ENCODE data around the gene KCP. TPM values are rescaled to one million over a fixed set of nuclear protein-coding genes. Genes with fewer than 3 reads are reported as not detected.

Gene KCP
- total and polyA plus RNA-seq, 10 of the 15 experiments (the other 5 are each of a cell fraction or from before 2014, with no cell fraction given), result 0.05 to 7.8 (median 2.5) TPM

- TF ChIP-seq CTCF (IDR thresholded peaks at IDR 0.05 in 2 of 3, conservative IDR thresholded peaks at IDR 0.05 in 1 of 3; ENCODE audit: control insufficient read depth in 2 of 3, extremely low read depth in 1 of 3, insufficient read depth in 1 of 3, low read depth in 3 of 3, low read length in 3 of 3) (peak; percentile 59 to 78 (median 71)), ZZZ3 (IDR thresholded peaks at IDR 0.05; ENCODE audit: control insufficient read depth, insufficient read length, low read depth) (no peak), MXI1 (IDR thresholded peaks at IDR 0.05; ENCODE audit: low read depth, low read length) (no peak), CBX3 (IDR thresholded peaks at IDR 0.05; ENCODE audit: borderline replicate concordance, low read depth) (no peak), NBN (IDR thresholded peaks at IDR 0.05) (0 out of 2 replicates have a peak, but pooled peaks have one; percentile 21), MAX (IDR thresholded peaks at IDR 0.05; ENCODE audit: low read depth, low read length) (no peak), RAD51 (IDR thresholded peaks at IDR 0.05) (peak; percentile 82), EED (IDR thresholded peaks at IDR 0.05; ENCODE audit: low read depth) (no peak), E2F8 (IDR thresholded peaks at IDR 0.05; ENCODE audit: low read depth, partially characterized antibody) (no peak), MEF2A (IDR thresholded peaks at IDR 0.05; ENCODE audit: insufficient read depth, low read depth, low read length) (no peak), ZSCAN29 (IDR thresholded peaks at IDR 0.05) (no peak), NFIC (IDR thresholded peaks at IDR 0.05; ENCODE audit: low read depth, low read length) (no peak), CHD4 (IDR thresholded peaks at IDR 0.05) (no peak), YY1 (IDR thresholded peaks at IDR 0.05; ENCODE audit: low read depth, low read length) (peak; percentile 84), MTA3 (IDR thresholded peaks at IDR 0.05; ENCODE audit: borderline replicate concordance, low read length) (no peak), PAX8 (IDR thresholded peaks at IDR 0.05) (no peak), ZNF24 (IDR thresholded peaks at IDR 0.05) (no peak), ZNF592 (IDR thresholded peaks at IDR 0.05) (no peak), TAF1 (IDR thresholded peaks at IDR 0.05; ENCODE audit: borderline replicate concordance, low read depth, low read length) (no peak), FOXM1 (IDR thresholded peaks at IDR 0.05; ENCODE audit: low read depth, low read length) (no peak), CEBPB (IDR thresholded peaks at IDR 0.05; ENCODE audit: borderline replicate concordance in 1 of 2, low read depth in 2 of 2, low read length in 2 of 2) (no peak), STAT1 (conservative IDR thresholded peaks at IDR 0.05) (no peak)
Measured at GRCh38 chr7:128904381-128905197, 5.9 kb downstream of the KCP start (continued).

All from GM12878 (cell line).